SIG-M5 (cell line): Measurements from ENCODE around the gene OR52E1.

Source experiments
- DNase-seq: peaks from one replicate; lab custom pipeline; 2025; lab: John Stamatoyannopoulos, UW

Gene OR52E1

GRCh38 chr11:5117588-5117987 lies 48.2 kb downstream of the OR52E1 start:
- no peak for DNase-seq

- DNase-seq = no peak
These were observed 49.5 kb downstream of the OR52E1 start for GRCh38 chr11:5118893-5119292.
